Neuronal stem cell (in vitro differentiated cells): ENCODE results near the gene TRIM34.

ENCODE experiments used
- DNase-seq: peaks from one replicate; pipeline ENCODE4 v3.0.0-alpha.2; 2013; ENCODE audit warnings: low spot score
- H2AFZ ChIP-seq: one replicate; pipeline ENCODE4 v1.6.1; 2013; ENCODE audit warnings: mild to moderate bottlenecking, low read length, inconsistent platforms
- H2AK5ac ChIP-seq: 2 replicates; pipeline ENCODE4 v1.6.1; 2013; ENCODE audit warnings: low read depth, mild to moderate bottlenecking, inconsistent platforms, low read length, moderate library complexity, mixed read lengths
- H2BK120ac ChIP-seq: 2 replicates; pipeline ENCODE4 v1.6.1; 2013; ENCODE audit warnings: low read depth, mild to moderate bottlenecking, inconsistent platforms, low read length, moderate library complexity, mixed read lengths
- H2BK12ac ChIP-seq: one replicate; pipeline ENCODE4 v1.6.1; 2013; ENCODE audit warnings: low read length, inconsistent platforms
- H2BK15ac ChIP-seq: 2 replicates; pipeline ENCODE4 v1.6.1; 2013; ENCODE audit warnings: mild to moderate bottlenecking, low read length, inconsistent platforms, mixed read lengths
- H2BK5ac ChIP-seq: one replicate; pipeline ENCODE4 v1.6.1; 2013; ENCODE audit warnings: inconsistent platforms, mild to moderate bottlenecking, low read length, moderate library complexity
- H3K14ac ChIP-seq: one replicate; pipeline ENCODE4 v1.6.1; 2013; ENCODE audit warnings: low read length, inconsistent platforms
- H3K18ac ChIP-seq: 2 replicates; pipeline ENCODE4 v1.6.1; 2013; ENCODE audit warnings: low read length, inconsistent platforms
- H3K23ac ChIP-seq: 2 replicates; pipeline ENCODE4 v1.6.1; 2013; ENCODE audit warnings: low read depth, mild to moderate bottlenecking, mixed read lengths, low read length, inconsistent platforms; ENCODE audit not compliant: poor library complexity
- H3K27ac ChIP-seq: replicated peaks from 3 replicates; pipeline ENCODE4 v1.5.1; 2013; ENCODE audit warnings: low read length, inconsistent platforms
- H3K27me3 ChIP-seq, 3 experiments: 2 replicates each; pipeline ENCODE4 v1.6.1; 2013; ENCODE audit warnings: low read length in 3 of 3, mild to moderate bottlenecking in 2 of 3, inconsistent platforms in 1 of 3, low read depth in 1 of 3, mixed read lengths in 1 of 3, moderate library complexity in 1 of 3; ENCODE audit not compliant: control insufficient read depth in 3 of 3, insufficient read depth in 3 of 3
- H3K36me3 ChIP-seq, 2 donors: replicated peaks in 1 of 2; 2 replicates each; pipeline ENCODE4 v1.6.1; 2013; ENCODE audit warnings: low read length in 2 of 2; ENCODE audit not compliant: control insufficient read depth in 2 of 2, insufficient read depth in 2 of 2
- H3K4ac ChIP-seq: 2 replicates; pipeline ENCODE4 v1.6.1; 2013; ENCODE audit warnings: inconsistent platforms, mild to moderate bottlenecking, low read length, moderate library complexity
- H3K4me1 ChIP-seq, 2 donors: 1 replicate in 1 of 2; 2 replicates in 1 of 2; pipeline ENCODE4 v1.6.1; 2013; ENCODE audit warnings: low read length in 2 of 2, low read depth in 1 of 2; ENCODE audit not compliant: control insufficient read depth in 2 of 2, insufficient read depth in 1 of 2
- H3K4me2 ChIP-seq: one replicate; pipeline ENCODE4 v1.6.1; 2013; ENCODE audit warnings: mild to moderate bottlenecking, low read length, inconsistent platforms; ENCODE audit not compliant: insufficient read depth, poor library complexity, severe bottlenecking
- H3K4me3 ChIP-seq, 2 donors: 2 replicates each; pipeline ENCODE4 v1.5.1; 2013; ENCODE audit warnings: low read length in 2 of 2, mild to moderate bottlenecking in 2 of 2, inconsistent platforms in 1 of 2, moderate library complexity in 1 of 2
- H3K79me1 ChIP-seq: one replicate; pipeline ENCODE4 v1.6.1; 2013; ENCODE audit warnings: low read depth, mild to moderate bottlenecking, inconsistent platforms, low read length, moderate library complexity
- H3K9ac ChIP-seq: one replicate; pipeline ENCODE4 v1.6.1; 2013; ENCODE audit warnings: mild to moderate bottlenecking, low read depth, low read length, inconsistent platforms; ENCODE audit not compliant: poor library complexity
- H3K9me3 ChIP-seq, 2 donors: replicated peaks in 1 of 2; 2 replicates each; pipeline versions ENCODE3 to v1.6.1; 2013; ENCODE audit warnings: low read length in 2 of 2, mild to moderate bottlenecking in 2 of 2, inconsistent platforms in 1 of 2, low read depth in 1 of 2, mixed read lengths in 1 of 2, moderate library complexity in 1 of 2; ENCODE audit not compliant: control insufficient read depth in 2 of 2, insufficient read depth in 1 of 2
- H4K8ac ChIP-seq: one replicate; pipeline ENCODE4 v1.6.1; 2013; ENCODE audit warnings: low read depth, mild to moderate bottlenecking, inconsistent platforms, low read length, moderate library complexity
- H4K91ac ChIP-seq: one replicate; pipeline ENCODE4 v1.6.1; 2013; ENCODE audit warnings: low read length, low read depth, mild to moderate bottlenecking, inconsistent platforms; ENCODE audit not compliant: poor library complexity
- WGBS, 2 donors: extraction: QIAGEN DNeasy Blood & Tissue Kit; methylation state at CpG; one replicate each; pipeline ENCODE4 v1.1.7; 2013; ENCODE audit warnings: missing lambda C conversion rate in 2 of 2, mixed read lengths in 1 of 2; ENCODE audit not compliant: insufficient read length in 2 of 2, insufficient replicate concordance in 1 of 2; ENCODE audit errors: extremely low coverage in 2 of 2; 5-methylcytosine and 5-hydroxymethylcytosine counted together

TRIM34 gene

GRCh38 chr11:5639953-5640352, 15.2 kb downstream of the TRIM34 start:
- WGBS, 2 donors, result no CpG with 5 or more reads among the region's 1 CpG
- Histone ChIP-seq H2AK5ac (no peak overlapping the region), H3K36me3 (peaks cover 0 to 1% of the 10 kb centered on the region in 2 donors), H4K91ac (no peak overlapping the region), H2BK15ac (no peak overlapping the region), H3K9ac (no peak overlapping the region), H2AFZ (no peak overlapping the region), H2BK12ac (no peak overlapping the region), H3K9me3 (no peaks in the 10 kb centered on the region), H2BK120ac (no peak overlapping the region), H3K4ac (no peak overlapping the region), H3K18ac (no peak overlapping the region), H3K27me3 (no peaks in the 10 kb centered on the region), H2BK5ac (no peak overlapping the region), H3K27ac (no peak overlapping the region), H3K4me2 (no peak overlapping the region), H3K4me1 (no peaks in the 10 kb centered on the region), H3K23ac (no peak overlapping the region), H3K14ac (no peak overlapping the region), H3K79me1 (no peaks in the 10 kb centered on the region), H3K4me3 (no peak overlapping the region), H4K8ac (no peak overlapping the region)
- no peak for DNase-seq

- no peak overlapping the region for H2AK5ac ChIP-seq
- H2BK15ac ChIP-seq, result no peak overlapping the region
- H3K4ac ChIP-seq, result no peak overlapping the region
- no peak overlapping the region for H4K8ac ChIP-seq
- H2AFZ ChIP-seq, result no peak overlapping the region
- H3K79me1 ChIP-seq, result no peaks in the 10 kb centered on the region
- H3K23ac ChIP-seq, result no peak overlapping the region
- H3K9me3 ChIP-seq, result no peaks in the 10 kb centered on the region
- no peak for DNase-seq
- no peak overlapping the region for H3K14ac ChIP-seq
- H3K27me3 ChIP-seq, result no peaks in the 10 kb centered on the region
- peaks cover 0 to 1% of the 10 kb centered on the region in 2 donors for H3K36me3 ChIP-seq
- H3K4me1 ChIP-seq, result no peaks in the 10 kb centered on the region
- H2BK120ac ChIP-seq, result no peak overlapping the region
- no peak overlapping the region for H3K4me3 ChIP-seq
- no peak overlapping the region for H3K4me2 ChIP-seq
- H2BK12ac ChIP-seq, result no peak overlapping the region
- H2BK5ac ChIP-seq, result no peak overlapping the region
- H3K27ac ChIP-seq, result no peak overlapping the region
- no peak overlapping the region for H4K91ac ChIP-seq
- no peak overlapping the region for H3K18ac ChIP-seq
- H3K9ac ChIP-seq, result no peak overlapping the region
These were observed 18.8 kb downstream of the TRIM34 start for GRCh38 chr11:5643585-5643984.

DNA sequence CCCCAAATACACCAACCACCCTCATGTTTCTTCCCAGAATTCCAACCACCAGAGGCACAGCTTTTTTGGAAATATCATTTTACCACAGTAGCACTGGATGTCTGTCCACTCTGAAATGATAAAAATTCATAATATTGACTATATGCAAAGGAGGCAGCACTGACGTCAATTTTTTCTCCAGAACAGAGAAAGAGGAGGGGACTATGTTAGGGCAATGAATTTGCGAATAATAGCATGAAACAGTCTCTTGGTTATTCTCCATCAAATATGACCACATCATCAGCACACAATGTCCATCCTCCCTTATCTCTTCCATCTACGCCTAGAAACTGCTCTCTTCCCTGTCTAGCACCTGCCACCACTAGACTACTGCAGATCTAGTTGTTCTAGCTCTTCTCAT, 21.3 kb downstream of the TRIM34 start:
- Histone ChIP-seq H3K27ac (no peak overlapping the region), H3K4me2 (no peak overlapping the region), H3K79me1 (no peaks in the 10 kb centered on the region), H2AFZ (no peak overlapping the region), H4K8ac (no peak overlapping the region), H3K36me3 (peaks cover 0 to 1% of the 10 kb centered on the region in 2 donors), H2BK120ac (no peak overlapping the region), H3K9ac (no peak overlapping the region), H3K27me3 (no peaks in the 10 kb centered on the region), H3K4ac (no peak overlapping the region), H3K4me1 (no peaks in the 10 kb centered on the region), H2AK5ac (no peak overlapping the region), H2BK5ac (no peak overlapping the region), H2BK15ac (no peak overlapping the region), H3K18ac (no peak overlapping the region), H3K14ac (no peak overlapping the region), H3K9me3 (no peaks in the 10 kb centered on the region), H4K91ac (no peak overlapping the region), H2BK12ac (no peak overlapping the region), H3K4me3 (no peak overlapping the region), H3K23ac (no peak overlapping the region)
- no CpG with 5 or more reads among the region's 3 CpGs for WGBS, 2 donors
- no peak for DNase-seq

GRCh38 chr11:5655474-5655873, 30.7 kb downstream of the TRIM34 start:
- H3K4me2 ChIP-seq, result no peak overlapping the region
- no peak overlapping the region for H2AFZ ChIP-seq
- H3K36me3 ChIP-seq, result no peaks in the 10 kb centered on the region
- H2BK15ac ChIP-seq, result no peak overlapping the region
- WGBS, 2 donors, result no CpG with 5 or more reads among the region's 4 CpGs
- no peak overlapping the region for H2BK12ac ChIP-seq
- H3K9me3 ChIP-seq, result peaks cover 0 to 4% of the 10 kb centered on the region in 2 donors
- H2BK120ac ChIP-seq, result no peak overlapping the region
- H2AK5ac ChIP-seq, result no peak overlapping the region
- H4K8ac ChIP-seq, result no peak overlapping the region
- H3K27me3 ChIP-seq, result no peaks in the 10 kb centered on the region
- no peak overlapping the region for H3K14ac ChIP-seq
- no peak overlapping the region for H3K4ac ChIP-seq
- H3K4me1 ChIP-seq, result no peaks in the 10 kb centered on the region
- no peak overlapping the region for H3K27ac ChIP-seq
- H4K91ac ChIP-seq, result no peak overlapping the region
- H3K79me1 ChIP-seq, result no peaks in the 10 kb centered on the region
- no peak overlapping the region for H3K9ac ChIP-seq
- no peak overlapping the region for H3K18ac ChIP-seq
- no peak overlapping the region for H3K23ac ChIP-seq
- no peak for DNase-seq
- H3K4me3 ChIP-seq, result no peak overlapping the region
- no peak overlapping the region for H2BK5ac ChIP-seq
